GM21825 (cell line): Measurements from ENCODE around the gene RBMXL3.

ENCODE experiments used
- ATAC-seq: cut with Tn5 transposase; IDR thresholded peaks from one replicate; pipeline ENCODE4 v1.9.1; 2021; ENCODE audit warnings: mild to moderate bottlenecking, moderate library complexity; ENCODE audit not compliant: unreplicated experiment

Gene RBMXL3

GRCh38 chrX:115233497-115234455, 44.6 kb downstream of the RBMXL3 start, which contains the start of gene LRCH2:
Gene LRCH2 (minus strand): TSS chrX:115234096. CDS start chrX:115234041, 55 bp downstream.
- no peak for ATAC-seq

- no peak for ATAC-seq
Measured at GRCh38 chrX:115234461-115234860, 45.3 kb downstream of the RBMXL3 start.

- ATAC-seq: no peak
Measured at GRCh38 chrX:115236560-115236959, 47.4 kb downstream of the RBMXL3 start.

GRCh38 chrX:115237056-115237455, 47.8 kb downstream of the RBMXL3 start:
- no peak for ATAC-seq
